Gastrocnemius medialis (tissue), 4 donors: ENCODE data around the gene ZNF653.

Experiments
- POLR2A ChIP-seq, 2 donors: fragments of 450-650 bp; IDR thresholded peaks; one replicate each; pipeline ENCODE4 v1.6.1; 2017; ENCODE audit warnings: antibody characterized with exemption in 2 of 2, mild to moderate bottlenecking in 2 of 2, moderate library complexity in 2 of 2
- TF ChIP-seq, protein P1 (sequence below), 5 experiments: fragments of 450-650 bp in 3 of 5; fragments of 200-600 bp in 2 of 5; sonication (generic) in 2 of 5; IDR thresholded peaks in 4 of 5; conservative IDR thresholded peaks in 1 of 5; 1 replicate in 4 of 5; 2 replicates in 1 of 5; pipeline ENCODE4 v1.5.1; 2016 to 2019; ENCODE audit warnings: antibody characterized with exemption in 5 of 5, mild to moderate bottlenecking in 3 of 5, moderate library complexity in 3 of 5

DNA sequence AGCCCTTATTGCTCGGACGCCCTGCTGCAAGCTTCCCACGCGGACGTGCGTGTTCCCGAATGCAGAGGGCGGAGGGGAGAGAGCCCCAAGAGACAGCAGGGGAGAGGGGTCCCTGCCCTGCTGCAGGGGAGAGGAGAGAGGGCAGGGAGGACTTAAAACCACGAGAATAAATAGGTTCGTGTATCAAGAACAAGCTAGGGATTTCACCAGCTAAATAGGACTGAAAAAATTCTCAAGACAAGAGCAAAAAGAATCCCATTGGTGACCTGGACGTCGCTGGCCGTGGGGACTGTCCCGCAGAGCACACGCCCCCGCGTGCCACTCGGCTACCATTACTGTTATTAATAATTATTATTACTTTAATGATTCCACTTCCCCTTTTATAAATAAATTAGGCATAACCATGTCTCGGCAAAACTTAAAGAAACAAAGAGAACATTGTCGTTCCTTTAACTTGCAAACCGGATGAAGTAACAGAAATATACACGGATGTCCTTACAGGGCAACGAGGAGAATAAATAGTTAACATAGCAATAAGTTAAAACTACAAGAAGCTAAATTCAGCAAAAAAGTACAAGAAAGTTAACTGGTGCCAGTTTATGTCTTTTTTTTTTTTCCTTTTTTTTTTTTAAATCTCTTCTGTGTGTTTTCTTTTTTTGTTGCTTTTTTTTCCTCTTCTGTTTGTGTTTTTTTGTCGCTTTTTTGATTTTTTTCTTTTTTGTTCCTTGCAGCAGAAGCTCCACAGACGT, 53.6 kb downstream of the ZNF653 start:
- TF ChIP-seq POLR2A (IDR thresholded peaks at IDR 0.05), result no peak
- TF ChIP-seq, protein P1, sequence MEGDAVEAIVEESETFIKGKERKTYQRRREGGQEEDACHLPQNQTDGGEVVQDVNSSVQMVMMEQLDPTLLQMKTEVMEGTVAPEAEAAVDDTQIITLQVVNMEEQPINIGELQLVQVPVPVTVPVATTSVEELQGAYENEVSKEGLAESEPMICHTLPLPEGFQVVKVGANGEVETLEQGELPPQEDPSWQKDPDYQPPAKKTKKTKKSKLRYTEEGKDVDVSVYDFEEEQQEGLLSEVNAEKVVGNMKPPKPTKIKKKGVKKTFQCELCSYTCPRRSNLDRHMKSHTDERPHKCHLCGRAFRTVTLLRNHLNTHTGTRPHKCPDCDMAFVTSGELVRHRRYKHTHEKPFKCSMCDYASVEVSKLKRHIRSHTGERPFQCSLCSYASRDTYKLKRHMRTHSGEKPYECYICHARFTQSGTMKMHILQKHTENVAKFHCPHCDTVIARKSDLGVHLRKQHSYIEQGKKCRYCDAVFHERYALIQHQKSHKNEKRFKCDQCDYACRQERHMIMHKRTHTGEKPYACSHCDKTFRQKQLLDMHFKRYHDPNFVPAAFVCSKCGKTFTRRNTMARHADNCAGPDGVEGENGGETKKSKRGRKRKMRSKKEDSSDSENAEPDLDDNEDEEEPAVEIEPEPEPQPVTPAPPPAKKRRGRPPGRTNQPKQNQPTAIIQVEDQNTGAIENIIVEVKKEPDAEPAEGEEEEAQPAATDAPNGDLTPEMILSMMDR (IDR thresholded peaks at IDR 0.05 in 4 of 5, conservative IDR thresholded peaks at IDR 0.05 in 1 of 5), result no peak
